ENCODE results near the gene GSE1. TPM values are rescaled to one million over a fixed set of nuclear protein-coding genes. Genes with fewer than 3 reads are reported as not detected.

The GSE1 gene
- total and polyA plus RNA-seq, 2 donors from 2014 or later: 9.5 to 92.8 TPM

DNA sequence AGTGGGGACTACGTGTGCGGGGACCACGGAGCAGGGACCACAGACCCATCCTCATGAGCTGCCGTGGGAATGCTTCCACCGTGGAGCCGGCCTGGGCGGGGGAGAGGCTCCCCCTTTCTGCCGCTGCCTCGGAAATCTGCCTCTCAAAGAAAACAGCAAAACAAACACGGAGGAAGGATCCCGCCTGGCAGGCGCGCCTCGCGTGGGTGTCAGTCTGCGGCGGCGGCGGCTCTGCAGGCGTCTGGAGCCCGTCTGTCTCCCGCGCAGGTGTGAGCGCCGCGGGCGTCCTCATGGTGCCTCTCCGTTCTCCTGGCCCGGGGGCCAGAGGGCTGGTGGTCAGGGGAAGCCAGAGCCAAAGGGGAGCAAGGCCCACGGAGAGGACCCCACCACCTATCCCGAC, 27.5 kb downstream of the GSE1 start:
- H3K9ac ChIP-seq (ENCODE audit: low read length in 3 of 3): no peak overlapping the region
- no peak for DNase-seq
- FAIRE-seq: no peak
- no peaks in the 10 kb centered on the region for H3K9me3 ChIP-seq (ENCODE audit: control insufficient read depth in 2 of 3, insufficient read depth in 1 of 3, low read length in 3 of 3)
- no peak overlapping the region for H3K4me3 ChIP-seq (ENCODE audit: low read length in 3 of 3)
- intact Hi-C loops (cut with DNase I): no loop called here
- TF ChIP-seq, protein P1, sequence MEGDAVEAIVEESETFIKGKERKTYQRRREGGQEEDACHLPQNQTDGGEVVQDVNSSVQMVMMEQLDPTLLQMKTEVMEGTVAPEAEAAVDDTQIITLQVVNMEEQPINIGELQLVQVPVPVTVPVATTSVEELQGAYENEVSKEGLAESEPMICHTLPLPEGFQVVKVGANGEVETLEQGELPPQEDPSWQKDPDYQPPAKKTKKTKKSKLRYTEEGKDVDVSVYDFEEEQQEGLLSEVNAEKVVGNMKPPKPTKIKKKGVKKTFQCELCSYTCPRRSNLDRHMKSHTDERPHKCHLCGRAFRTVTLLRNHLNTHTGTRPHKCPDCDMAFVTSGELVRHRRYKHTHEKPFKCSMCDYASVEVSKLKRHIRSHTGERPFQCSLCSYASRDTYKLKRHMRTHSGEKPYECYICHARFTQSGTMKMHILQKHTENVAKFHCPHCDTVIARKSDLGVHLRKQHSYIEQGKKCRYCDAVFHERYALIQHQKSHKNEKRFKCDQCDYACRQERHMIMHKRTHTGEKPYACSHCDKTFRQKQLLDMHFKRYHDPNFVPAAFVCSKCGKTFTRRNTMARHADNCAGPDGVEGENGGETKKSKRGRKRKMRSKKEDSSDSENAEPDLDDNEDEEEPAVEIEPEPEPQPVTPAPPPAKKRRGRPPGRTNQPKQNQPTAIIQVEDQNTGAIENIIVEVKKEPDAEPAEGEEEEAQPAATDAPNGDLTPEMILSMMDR (IDR thresholded peaks at IDR 0.05; ENCODE audit: borderline replicate concordance, extremely low read depth, insufficient read depth): no peak
- H3K27ac ChIP-seq (ENCODE audit: low read depth in 2 of 2, low read length in 2 of 2): no peak overlapping the region
- no peaks in the 10 kb centered on the region for H3K27me3 ChIP-seq (ENCODE audit: control insufficient read depth, insufficient read depth, low read length)
- no peaks in the 10 kb centered on the region for H3K36me3 ChIP-seq (ENCODE audit: control insufficient read depth in 2 of 3, insufficient read depth in 3 of 3, low read length in 3 of 3)
- H3K4me1 ChIP-seq (ENCODE audit: control insufficient read depth in 2 of 3, insufficient read depth in 2 of 3, low read depth in 1 of 3, low read length in 3 of 3): peaks cover 0 to 28% (median 0%) of the 10 kb centered on the region in 3 donors

DNA sequence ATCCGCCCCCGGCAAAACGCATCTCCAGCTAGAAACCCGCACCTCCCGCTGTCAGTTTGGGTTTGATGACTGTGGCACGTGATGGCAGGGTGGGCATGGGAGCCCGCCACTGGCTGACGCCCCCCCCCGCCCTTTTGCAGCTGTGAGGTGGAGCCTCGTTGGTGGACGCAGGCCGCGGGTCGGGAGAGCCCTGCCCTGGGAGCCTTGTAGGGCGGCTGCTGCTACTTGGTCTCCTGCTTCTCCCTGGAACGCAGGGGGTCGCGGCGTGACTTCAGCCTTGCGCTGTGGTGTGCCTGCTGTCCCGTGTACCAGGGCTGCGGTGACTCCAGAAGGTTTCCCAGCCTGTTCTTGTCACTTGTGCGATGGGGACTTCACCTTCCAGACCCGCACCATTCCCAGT, 28.2 kb downstream of the GSE1 start:
- Histone ChIP-seq H3K36me3 (ENCODE audit: control insufficient read depth in 2 of 3, insufficient read depth in 3 of 3, low read length in 3 of 3) (no peaks in the 10 kb centered on the region), H3K4me3 (ENCODE audit: low read length in 3 of 3) (no peak overlapping the region), H3K9ac (ENCODE audit: low read length in 3 of 3) (no peak overlapping the region), H3K27ac (ENCODE audit: low read depth in 2 of 2, low read length in 2 of 2) (peak overlapping the region; percentile 26 to 65), H3K9me3 (ENCODE audit: control insufficient read depth in 2 of 3, insufficient read depth in 1 of 3, low read length in 3 of 3) (no peaks in the 10 kb centered on the region), H3K4me1 (ENCODE audit: control insufficient read depth in 2 of 3, insufficient read depth in 2 of 3, low read depth in 1 of 3, low read length in 3 of 3) (peaks cover 0 to 24% (median 0%) of the 10 kb centered on the region in 3 donors), H3K27me3 (ENCODE audit: control insufficient read depth, insufficient read depth, low read length) (no peaks in the 10 kb centered on the region)
- intact Hi-C loops (cut with DNase I): no loop called here
- DNase-seq (no peak), FAIRE-seq (no peak)
- TF ChIP-seq, protein P1 (IDR thresholded peaks at IDR 0.05; ENCODE audit: borderline replicate concordance, extremely low read depth, insufficient read depth): no peak

DNA sequence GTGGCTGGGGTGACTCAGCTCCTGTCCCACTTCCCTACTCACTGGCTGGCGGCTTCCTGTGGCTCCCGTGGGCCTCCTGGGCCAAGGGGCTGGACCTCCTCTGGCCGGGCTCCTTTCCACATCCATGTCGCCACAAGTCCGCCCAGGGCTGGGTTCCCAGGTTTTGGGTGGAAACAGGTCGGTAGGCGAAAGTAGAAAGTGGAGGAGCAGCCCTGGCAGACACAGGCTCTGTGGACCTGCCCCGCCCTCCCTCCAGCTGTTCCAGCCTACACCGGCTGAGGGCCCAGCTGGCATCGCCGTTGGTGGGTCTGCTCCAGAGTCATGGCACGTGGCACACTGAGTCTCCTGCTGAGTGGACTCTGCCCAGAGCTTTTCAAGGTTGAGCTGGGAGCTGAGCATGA, 28.7 kb downstream of the GSE1 start:
- Histone ChIP-seq H3K27ac (ENCODE audit: low read depth in 2 of 2, low read length in 2 of 2) (peak overlapping the region; percentile 26 to 65), H3K4me1 (ENCODE audit: control insufficient read depth in 2 of 3, insufficient read depth in 2 of 3, low read depth in 1 of 3, low read length in 3 of 3) (peaks cover 0 to 24% (median 0%) of the 10 kb centered on the region in 3 donors), H3K9ac (ENCODE audit: low read length in 3 of 3) (no peak overlapping the region)

More for the DNA sequence above, 28.7 kb downstream of the GSE1 start:
- Histone ChIP-seq H3K9me3 (ENCODE audit: control insufficient read depth in 2 of 3, insufficient read depth in 1 of 3, low read length in 3 of 3) (no peaks in the 10 kb centered on the region), H3K4me3 (ENCODE audit: low read length in 3 of 3) (no peak overlapping the region), H3K27me3 (ENCODE audit: control insufficient read depth, insufficient read depth, low read length) (no peaks in the 10 kb centered on the region), H3K36me3 (ENCODE audit: control insufficient read depth in 2 of 3, insufficient read depth in 3 of 3, low read length in 3 of 3) (no peaks in the 10 kb centered on the region)
- intact Hi-C loops (cut with DNase I): no loop called here
- TF ChIP-seq, protein P1 (IDR thresholded peaks at IDR 0.05; ENCODE audit: borderline replicate concordance, extremely low read depth, insufficient read depth): no peak
- FAIRE-seq: no peak
- DNase-seq: peak in 1 of 5 donors; percentile 84

All from kidney (tissue), 14 donors.